ENCODE data around the gene NAMPT.

The NAMPT gene

GRCh38 chr7:106283501-106283830, 1.3 kb downstream of the NAMPT start:
- Histone ChIP-seq H3K4ac (ENCODE audit: low read depth, low read length) (no peak overlapping the region), H3K79me2 (ENCODE audit: control insufficient read depth, insufficient read depth, low read length, poor library complexity) (peaks cover 6% of the 10 kb centered on the region), H3K23ac (ENCODE audit: low read length) (no peak overlapping the region), H4K91ac (ENCODE audit: low read depth, low read length) (no peak overlapping the region), H2BK5ac (ENCODE audit: low read depth, low read length, poor library complexity) (no peak overlapping the region), H3K36me3 (ENCODE audit: control insufficient read depth in 1 of 2, insufficient read depth in 2 of 2, low read length in 2 of 2) (no peaks in the 10 kb centered on the region), H2BK12ac (ENCODE audit: low read length) (no peak overlapping the region), H3K79me1 (ENCODE audit: low read length) (peaks cover 11% of the 10 kb centered on the region), H2BK120ac (ENCODE audit: insufficient read depth, low read length, poor library complexity) (no peak overlapping the region), H2AK5ac (ENCODE audit: low read length) (no peak overlapping the region), H2AFZ (ENCODE audit: insufficient read depth, low read length, poor library complexity) (no peak overlapping the region), H3K14ac (ENCODE audit: low read length) (no peak overlapping the region), H3K27me3 (ENCODE audit: insufficient read depth, low read length) (no peaks in the 10 kb centered on the region), H4K8ac (ENCODE audit: low read depth, low read length) (no peak overlapping the region), H3K4me1 (ENCODE audit: control insufficient read depth in 1 of 2, insufficient read depth in 2 of 2, low read length in 2 of 2) (peaks cover 0 to 2% of the 10 kb centered on the region in 2 experiments), H3K18ac (ENCODE audit: low read length) (no peak overlapping the region), H3K27ac (ENCODE audit: low read depth, low read length) (no peak overlapping the region), H3K4me3 (ENCODE audit: low read depth, low read length) (no peak overlapping the region), H3K4me2 (ENCODE audit: low read length) (no peak overlapping the region), H3K9me3 (ENCODE audit: insufficient read depth, low read depth, low read length) (no peaks in the 10 kb centered on the region), H4K12ac (ENCODE audit: low read depth, low read length) (no peak overlapping the region), H3K9ac (ENCODE audit: low read length) (no peak overlapping the region)
- whole genome bisulfite sequencing (ENCODE audit: extremely low coverage, insufficient coverage, insufficient read length), result no CpG with 5 or more reads among the region's 5 CpGs
- peak in 1 of 2 donors; percentile 4 for DNase-seq

- Histone ChIP-seq H3K4me2 (ENCODE audit: low read length) (no peak overlapping the region), H3K27me3 (ENCODE audit: insufficient read depth, low read length) (no peaks in the 10 kb centered on the region), H2AFZ (ENCODE audit: insufficient read depth, low read length, poor library complexity) (no peak overlapping the region), H3K79me2 (ENCODE audit: control insufficient read depth, insufficient read depth, low read length, poor library complexity) (peaks cover 6% of the 10 kb centered on the region), H3K4me1 (ENCODE audit: control insufficient read depth in 1 of 2, insufficient read depth in 2 of 2, low read length in 2 of 2) (peaks cover 0 to 2% of the 10 kb centered on the region in 2 experiments), H3K36me3 (ENCODE audit: control insufficient read depth in 1 of 2, insufficient read depth in 2 of 2, low read length in 2 of 2) (no peaks in the 10 kb centered on the region), H3K18ac (ENCODE audit: low read length) (no peak overlapping the region), H3K9me3 (ENCODE audit: insufficient read depth, low read depth, low read length) (no peaks in the 10 kb centered on the region), H2BK120ac (ENCODE audit: insufficient read depth, low read length, poor library complexity) (no peak overlapping the region), H2BK5ac (ENCODE audit: low read depth, low read length, poor library complexity) (no peak overlapping the region), H3K4me3 (ENCODE audit: low read depth, low read length) (no peak overlapping the region), H2BK12ac (ENCODE audit: low read length) (no peak overlapping the region), H4K91ac (ENCODE audit: low read depth, low read length) (no peak overlapping the region), H3K23ac (ENCODE audit: low read length) (no peak overlapping the region), H3K9ac (ENCODE audit: low read length) (no peak overlapping the region), H3K79me1 (ENCODE audit: low read length) (peaks cover 11% of the 10 kb centered on the region), H3K27ac (ENCODE audit: low read depth, low read length) (no peak overlapping the region), H2AK5ac (ENCODE audit: low read length) (no peak overlapping the region), H4K8ac (ENCODE audit: low read depth, low read length) (no peak overlapping the region), H3K4ac (ENCODE audit: low read depth, low read length) (no peak overlapping the region), H4K12ac (ENCODE audit: low read depth, low read length) (no peak overlapping the region), H3K14ac (ENCODE audit: low read length) (no peak overlapping the region)
- DNase-seq, result no peak
- no CpG with 5 or more reads among the region's 3 CpGs for WGBS (ENCODE audit: extremely low coverage, insufficient coverage, insufficient read length)
Observed at GRCh38 chr7:106282852-106283251, 1.9 kb downstream of the NAMPT start.

GRCh38 chr7:106282390-106282789, 2.4 kb downstream of the NAMPT start:
- Histone ChIP-seq H3K14ac (ENCODE audit: low read length) (no peak overlapping the region), H2BK5ac (ENCODE audit: low read depth, low read length, poor library complexity) (no peak overlapping the region), H4K12ac (ENCODE audit: low read depth, low read length) (no peak overlapping the region), H4K8ac (ENCODE audit: low read depth, low read length) (no peak overlapping the region), H3K27ac (ENCODE audit: low read depth, low read length) (no peak overlapping the region), H3K4me1 (ENCODE audit: control insufficient read depth in 1 of 2, insufficient read depth in 2 of 2, low read length in 2 of 2) (peaks cover 0 to 2% of the 10 kb centered on the region in 2 experiments), H3K79me2 (ENCODE audit: control insufficient read depth, insufficient read depth, low read length, poor library complexity) (peaks cover 6% of the 10 kb centered on the region), H3K18ac (ENCODE audit: low read length) (no peak overlapping the region), H3K23ac (ENCODE audit: low read length) (no peak overlapping the region), H4K91ac (ENCODE audit: low read depth, low read length) (no peak overlapping the region), H2BK12ac (ENCODE audit: low read length) (no peak overlapping the region), H3K79me1 (ENCODE audit: low read length) (peaks cover 11% of the 10 kb centered on the region), H3K4me3 (ENCODE audit: low read depth, low read length) (no peak overlapping the region), H2BK120ac (ENCODE audit: insufficient read depth, low read length, poor library complexity) (no peak overlapping the region), H3K9me3 (ENCODE audit: insufficient read depth, low read depth, low read length) (no peaks in the 10 kb centered on the region), H3K4ac (ENCODE audit: low read depth, low read length) (peak overlapping the region; percentile 27), H3K4me2 (ENCODE audit: low read length) (no peak overlapping the region), H3K27me3 (ENCODE audit: insufficient read depth, low read length) (no peaks in the 10 kb centered on the region), H3K9ac (ENCODE audit: low read length) (no peak overlapping the region), H2AK5ac (ENCODE audit: low read length) (no peak overlapping the region), H2AFZ (ENCODE audit: insufficient read depth, low read length, poor library complexity) (no peak overlapping the region), H3K36me3 (ENCODE audit: control insufficient read depth in 1 of 2, insufficient read depth in 2 of 2, low read length in 2 of 2) (no peaks in the 10 kb centered on the region)
- no CpG with 5 or more reads among the region's 6 CpGs for WGBS (ENCODE audit: extremely low coverage, insufficient coverage, insufficient read length)
- DNase-seq, result peak in 1 of 2 donors; percentile 18

GRCh38 chr7:106281585-106282318, 3.0 kb downstream of the NAMPT start:
- no peaks in the 10 kb centered on the region for H3K27me3 ChIP-seq (ENCODE audit: insufficient read depth, low read length)
- no peak overlapping the region for H4K8ac ChIP-seq (ENCODE audit: low read depth, low read length)
- H3K4me3 ChIP-seq (ENCODE audit: low read depth, low read length), result no peak overlapping the region
- no peak overlapping the region for H4K91ac ChIP-seq (ENCODE audit: low read depth, low read length)
- H2BK120ac ChIP-seq (ENCODE audit: insufficient read depth, low read length, poor library complexity), result no peak overlapping the region
- no peak overlapping the region for H2BK5ac ChIP-seq (ENCODE audit: low read depth, low read length, poor library complexity)
- no peak overlapping the region for H2AK5ac ChIP-seq (ENCODE audit: low read length)
- no peaks in the 10 kb centered on the region for H3K9me3 ChIP-seq (ENCODE audit: insufficient read depth, low read depth, low read length)
- H3K79me2 ChIP-seq (ENCODE audit: control insufficient read depth, insufficient read depth, low read length, poor library complexity), result peaks cover 6% of the 10 kb centered on the region
- no peak overlapping the region for H2AFZ ChIP-seq (ENCODE audit: insufficient read depth, low read length, poor library complexity)
- no peak overlapping the region for H4K12ac ChIP-seq (ENCODE audit: low read depth, low read length)
- no peak overlapping the region for H3K9ac ChIP-seq (ENCODE audit: low read length)
- H3K4me1 ChIP-seq (ENCODE audit: control insufficient read depth in 1 of 2, insufficient read depth in 2 of 2, low read length in 2 of 2), result peaks cover 0 to 2% of the 10 kb centered on the region in 2 experiments
- no peak overlapping the region for H3K27ac ChIP-seq (ENCODE audit: low read depth, low read length)
- H3K36me3 ChIP-seq (ENCODE audit: control insufficient read depth in 1 of 2, insufficient read depth in 2 of 2, low read length in 2 of 2), result no peaks in the 10 kb centered on the region
- no peak overlapping the region for H3K14ac ChIP-seq (ENCODE audit: low read length)
- peak in 1 of 2 donors; percentile 5 for DNase-seq
- H2BK12ac ChIP-seq (ENCODE audit: low read length), result no peak overlapping the region
- no peak overlapping the region for H3K4ac ChIP-seq (ENCODE audit: low read depth, low read length)
- no peak overlapping the region for H3K23ac ChIP-seq (ENCODE audit: low read length)
- H3K4me2 ChIP-seq (ENCODE audit: low read length), result no peak overlapping the region
- peaks cover 11% of the 10 kb centered on the region for H3K79me1 ChIP-seq (ENCODE audit: low read length)
- no peak overlapping the region for H3K18ac ChIP-seq (ENCODE audit: low read length)
- no CpG with 5 or more reads among the region's 5 CpGs for WGBS (ENCODE audit: extremely low coverage, insufficient coverage, insufficient read length)
